ENCODE measurements around the gene RFXAP. TPM values are rescaled to one million over a fixed set of nuclear protein-coding genes. Genes with fewer than 3 reads are reported as not detected.

The RFXAP gene
- total and polyA plus RNA-seq, 2 of the 4 experiments (the other 2 are of a cell fraction), result 0.54 to 2.7 TPM

GRCh38 chr13:36862002-36862685 lies 43.1 kb downstream of the RFXAP start:
- no peak overlapping the region for H3K9ac ChIP-seq (ENCODE audit: low read depth, low read length)
- H2AFZ ChIP-seq (replicated peaks; ENCODE audit: low read length, poor library complexity), result no peak overlapping the region
- H3K4me1 ChIP-seq (ENCODE audit: control insufficient read depth, insufficient read depth, low read length), result no peaks in the 10 kb centered on the region; the same call in 1 of the 2 replicates
- no peaks in the 10 kb centered on the region for H3K27me3 ChIP-seq (ENCODE audit: control insufficient read depth, insufficient read depth, low read length)
- DNase-seq, result no peak
- H3K36me3 ChIP-seq (ENCODE audit: control insufficient read depth, insufficient read depth, low read length), result peaks cover 18% of the 10 kb centered on the region
- dilution Hi-C loops (cut with HindIII; ENCODE audit: low sequenced_read_pairs, unreplicated experiment) (loop anchor here (25.0 kb wide), 1 partner anchor 125 kb away; the partner anchor contains the start of gene ALG5), in situ Hi-C loops (cut with MboI; ENCODE audit: low sequenced_read_pairs) (no loop called here), intact Hi-C loops (cut with micrococcal nuclease) (no loop called here)
- no peaks in the 10 kb centered on the region for H3K9me3 ChIP-seq (ENCODE audit: control insufficient read depth, insufficient read depth, low read length)
- ChIA-PET POLR2A (ENCODE audit: unreplicated experiment) (no interaction called here), CTCF (no interaction called here)
- no peak overlapping the region for H4K91ac ChIP-seq (ENCODE audit: insufficient read depth, low read depth, low read length)
- H3K79me1 ChIP-seq (ENCODE audit: low read depth in 1 of 2, low read length in 2 of 2), result peaks cover 0 to 3% of the 10 kb centered on the region in 2 experiments; a peak in 2 of 4 replicates
- H2BK120ac ChIP-seq (ENCODE audit: low read depth, low read length), result no peak overlapping the region
- H2BK15ac ChIP-seq (ENCODE audit: low read depth, low read length), result no peak overlapping the region
- WGBS, 2 experiments (ENCODE audit: extremely low coverage in 2 of 2, insufficient read length in 1 of 2), result no CpG with 5 or more reads among the region's 6 CpGs
- H3K14ac ChIP-seq (replicated peaks; ENCODE audit: low read depth, low read length), result no peak overlapping the region
- no peak overlapping the region for H3K27ac ChIP-seq (ENCODE audit: insufficient read depth, low read length)
- H3K9me1 ChIP-seq (ENCODE audit: insufficient read depth, low read length), result peaks cover 10% of the 10 kb centered on the region; the same call in 1 of the 2 replicates
- TF ChIP-seq RFX5 (IDR thresholded peaks at IDR 0.05; ENCODE audit: low read depth, low read length), result no peak
- ATAC-seq (ENCODE audit: low read depth), result no peak
- H2AK5ac ChIP-seq (ENCODE audit: low read depth, low read length), result no peak overlapping the region
- no peak overlapping the region for H2BK20ac ChIP-seq (ENCODE audit: low read depth, low read length)
- no peak overlapping the region for H4K5ac ChIP-seq (ENCODE audit: low read depth, low read length)
- H3K18ac ChIP-seq (ENCODE audit: low read depth, low read length), result no peak overlapping the region
- no peak overlapping the region for H3K4me2 ChIP-seq (ENCODE audit: low read depth, low read length)
- H3K23ac ChIP-seq (ENCODE audit: low read depth, low read length), result no peak overlapping the region
- no peak overlapping the region for H4K8ac ChIP-seq (ENCODE audit: low read depth in 2 of 2, low read length in 2 of 2)
- H2BK5ac ChIP-seq (ENCODE audit: low read depth, low read length, poor library complexity, severe bottlenecking), result no peak overlapping the region
- no peaks in the 10 kb centered on the region for H4K20me1 ChIP-seq (ENCODE audit: insufficient read depth, low read length)
- no TSS peak for BruUV-seq (replicated peaks)
- no peak overlapping the region for H3K56ac ChIP-seq (ENCODE audit: extremely low read depth, insufficient read depth, low read length)
- no peak overlapping the region for H3K4ac ChIP-seq (ENCODE audit: low read depth, low read length)
- no peak overlapping the region for H2AK9ac ChIP-seq (replicated peaks; ENCODE audit: low read depth, low read length, poor library complexity)
- H3K4me3 ChIP-seq (ENCODE audit: insufficient read depth, low read depth, low read length), result no peak overlapping the region

All from IMR-90 (cell line).